Measurements from ENCODE around the gene OMA1. TPM values are rescaled to one million over a fixed set of nuclear protein-coding genes. Genes with fewer than 3 reads are reported as not detected.

OMA1 gene
- total RNA-seq, 1 experiment from 2014 or later, result 21.9 TPM

DNA sequence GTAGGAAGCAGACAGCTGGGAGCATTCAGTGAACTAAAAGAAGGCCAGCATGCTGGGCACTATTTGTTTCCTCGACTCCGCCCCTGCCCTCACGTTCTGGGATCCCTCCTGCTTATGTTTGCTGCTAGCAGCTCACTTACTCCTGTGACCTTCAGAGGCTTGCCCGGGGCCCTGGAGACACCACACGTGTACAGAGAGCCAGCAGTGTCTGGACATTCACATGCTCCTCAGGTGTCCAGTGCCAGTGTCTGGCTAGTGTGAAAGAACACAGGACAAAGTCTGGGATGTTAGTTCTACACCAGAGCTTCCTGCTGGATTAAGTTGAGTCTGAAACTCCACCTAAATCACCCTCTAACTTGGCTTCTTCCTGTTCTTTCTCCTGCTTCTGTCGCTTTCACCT is 108.1 kb downstream of the OMA1 start:
- Histone ChIP-seq H3K36me3 (ENCODE audit: control insufficient read depth in 1 of 2, insufficient read depth in 2 of 2, low read length in 2 of 2) (no peaks in the 10 kb centered on the region), H3K79me2 (ENCODE audit: insufficient read depth, low read length) (no peaks in the 10 kb centered on the region), H3K9me2 (ENCODE audit: insufficient read depth) (no peaks in the 10 kb centered on the region), H3K4me3 (replicated peaks in 1 of 2; ENCODE audit: low read depth in 1 of 2, low read length in 2 of 2) (no peak overlapping the region), H3K27ac (ENCODE audit: low read depth, low read length) (no peak overlapping the region), H3K4me2 (ENCODE audit: low read length) (no peak overlapping the region), H3K4me1 (ENCODE audit: control insufficient read depth in 1 of 2, insufficient read depth in 2 of 2, low read length in 2 of 2) (no peaks in the 10 kb centered on the region), H3K9ac (ENCODE audit: low read length) (no peak overlapping the region), H2AFZ (ENCODE audit: low read depth, low read length, poor library complexity, severe bottlenecking) (no peak overlapping the region), H3K9me3 (ENCODE audit: control insufficient read depth in 1 of 2, insufficient read depth in 1 of 2, low read depth in 1 of 2, low read length in 2 of 2) (no peaks in the 10 kb centered on the region), H4K20me1 (ENCODE audit: insufficient read depth) (no peaks in the 10 kb centered on the region), H3K27me3 (ENCODE audit: insufficient read depth, low read length) (peaks cover 20% of the 10 kb centered on the region; the same call in 1 of the 2 replicates)
- no TSS peak for BruUV-seq (replicated peaks)
- DNase-seq (ENCODE audit: low read depth, low spot score) (no peak), ATAC-seq (no peak)
- intact Hi-C loops (cut with micrococcal nuclease), result no loop called here
- TF ChIP-seq, protein P1, sequence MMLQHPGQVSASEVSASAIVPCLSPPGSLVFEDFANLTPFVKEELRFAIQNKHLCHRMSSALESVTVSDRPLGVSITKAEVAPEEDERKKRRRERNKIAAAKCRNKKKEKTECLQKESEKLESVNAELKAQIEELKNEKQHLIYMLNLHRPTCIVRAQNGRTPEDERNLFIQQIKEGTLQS (IDR thresholded peaks at IDR 0.05), result no peak
- no peak for TF ChIP-seq POLR2A (IDR thresholded peaks at IDR 0.05; ENCODE audit: borderline replicate concordance, extremely low read depth, insufficient read depth, insufficient read length)
- TF ChIP-seq SRF (IDR thresholded peaks at IDR 0.05; ENCODE audit: low read depth), result no peak
- no peak for TF ChIP-seq ZFX (IDR thresholded peaks at IDR 0.05)
- TF ChIP-seq, protein P2, sequence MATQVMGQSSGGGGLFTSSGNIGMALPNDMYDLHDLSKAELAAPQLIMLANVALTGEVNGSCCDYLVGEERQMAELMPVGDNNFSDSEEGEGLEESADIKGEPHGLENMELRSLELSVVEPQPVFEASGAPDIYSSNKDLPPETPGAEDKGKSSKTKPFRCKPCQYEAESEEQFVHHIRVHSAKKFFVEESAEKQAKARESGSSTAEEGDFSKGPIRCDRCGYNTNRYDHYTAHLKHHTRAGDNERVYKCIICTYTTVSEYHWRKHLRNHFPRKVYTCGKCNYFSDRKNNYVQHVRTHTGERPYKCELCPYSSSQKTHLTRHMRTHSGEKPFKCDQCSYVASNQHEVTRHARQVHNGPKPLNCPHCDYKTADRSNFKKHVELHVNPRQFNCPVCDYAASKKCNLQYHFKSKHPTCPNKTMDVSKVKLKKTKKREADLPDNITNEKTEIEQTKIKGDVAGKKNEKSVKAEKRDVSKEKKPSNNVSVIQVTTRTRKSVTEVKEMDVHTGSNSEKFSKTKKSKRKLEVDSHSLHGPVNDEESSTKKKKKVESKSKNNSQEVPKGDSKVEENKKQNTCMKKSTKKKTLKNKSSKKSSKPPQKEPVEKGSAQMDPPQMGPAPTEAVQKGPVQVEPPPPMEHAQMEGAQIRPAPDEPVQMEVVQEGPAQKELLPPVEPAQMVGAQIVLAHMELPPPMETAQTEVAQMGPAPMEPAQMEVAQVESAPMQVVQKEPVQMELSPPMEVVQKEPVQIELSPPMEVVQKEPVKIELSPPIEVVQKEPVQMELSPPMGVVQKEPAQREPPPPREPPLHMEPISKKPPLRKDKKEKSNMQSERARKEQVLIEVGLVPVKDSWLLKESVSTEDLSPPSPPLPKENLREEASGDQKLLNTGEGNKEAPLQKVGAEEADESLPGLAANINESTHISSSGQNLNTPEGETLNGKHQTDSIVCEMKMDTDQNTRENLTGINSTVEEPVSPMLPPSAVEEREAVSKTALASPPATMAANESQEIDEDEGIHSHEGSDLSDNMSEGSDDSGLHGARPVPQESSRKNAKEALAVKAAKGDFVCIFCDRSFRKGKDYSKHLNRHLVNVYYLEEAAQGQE (IDR thresholded peaks at IDR 0.05; ENCODE audit: low read depth), result no peak
- TF ChIP-seq SIN3A (IDR thresholded peaks at IDR 0.05; ENCODE audit: low read depth), result no peak
- TF ChIP-seq ZNF274 (IDR thresholded peaks at IDR 0.05; ENCODE audit: low read depth, low read length), result no peak
- TF ChIP-seq FOSL1 (IDR thresholded peaks at IDR 0.05; ENCODE audit: low read depth), result no peak
- no peak for TF ChIP-seq CTCF (IDR thresholded peaks at IDR 0.05 in 2 of 3, conservative IDR thresholded peaks at IDR 0.05 in 1 of 3; ENCODE audit: borderline replicate concordance in 1 of 3, insufficient read depth in 1 of 3, low read depth in 2 of 3, low read length in 2 of 3)
- no peak for TF ChIP-seq EZH2phosphoT487 (IDR thresholded peaks at IDR 0.05; ENCODE audit: borderline replicate concordance)
- TF ChIP-seq CEBPB (IDR thresholded peaks at IDR 0.05; ENCODE audit: low read depth), result no peak
- ChIA-PET CTCF (no interaction called here), RAD21 (ENCODE audit: low non-redundant PET in 1 of 2, low total read pairs in 2 of 2, uncharacterized antibody in 2 of 2, unreplicated experiment in 2 of 2) (no interaction called here), POLR2A (no interaction called here)

All from HCT116 (cell line).